ENCODE results near the gene MKRN2. TPM values are rescaled to one million over a fixed set of nuclear protein-coding genes. Genes with fewer than 3 reads are reported as not detected.

Gene MKRN2
- total RNA-seq, 6 experiments from 2014 or later = 8.8 to 12.8 (median 10.9) TPM

GRCh38 chr3:12518261-12519028 is 38.4 kb upstream of the MKRN2 start:
- Histone ChIP-seq H3K4me1 (peaks cover 0 to 7% (median 0%) of the 10 kb centered on the region in 4 donors), H3K36me3 (peaks cover 0 to 3% (median 0%) of the 10 kb centered on the region in 4 donors), H3K27ac (no peak overlapping the region), H3K9me3 (no peaks in the 10 kb centered on the region), H3K27me3 (no peaks in the 10 kb centered on the region), H3K4me3 (no peak overlapping the region)
- DNase-seq = no peak
- intact Hi-C loops (cut with DNase I) = no loop called here
- WGBS (ENCODE audit: insufficient coverage, low coverage, low lambda C conversion rate, missing lambda C conversion rate) = 89% methylated on average over 6 of the region's 6 CpGs
- ATAC-seq = no peak
- TF ChIP-seq POLR2A (IDR thresholded peaks at IDR 0.05) (no peak), CTCF (IDR thresholded peaks at IDR 0.05) (no peak)

- no peaks in the 10 kb centered on the region for H3K27me3 ChIP-seq
- H3K4me1 ChIP-seq = peaks cover 0 to 7% (median 0%) of the 10 kb centered on the region in 4 donors
- intact Hi-C loops (cut with DNase I) = no loop called here
- ATAC-seq = no peak
- WGBS (ENCODE audit: insufficient coverage, low coverage, low lambda C conversion rate, missing lambda C conversion rate) = 96% methylated on average over 2 of the region's 2 CpGs
- H3K27ac ChIP-seq = no peak overlapping the region
- no peak for TF ChIP-seq CTCF (IDR thresholded peaks at IDR 0.05)
- H3K9me3 ChIP-seq = no peaks in the 10 kb centered on the region
- DNase-seq = no peak
- H3K4me3 ChIP-seq = no peak overlapping the region
- H3K36me3 ChIP-seq = peaks cover 0 to 1% (median 0%) of the 10 kb centered on the region in 4 donors
Measured at GRCh38 chr3:12521010-12521409, 35.9 kb upstream of the MKRN2 start.

GRCh38 chr3:12522721-12523120 is 34.2 kb upstream of the MKRN2 start:
- Histone ChIP-seq H3K27ac (no peak overlapping the region), H3K9me3 (no peaks in the 10 kb centered on the region), H3K27me3 (no peaks in the 10 kb centered on the region), H3K4me3 (no peak overlapping the region), H3K4me1 (peaks cover 0 to 7% (median 0%) of the 10 kb centered on the region in 4 donors), H3K36me3 (peaks cover 0 to 1% (median 0%) of the 10 kb centered on the region in 4 donors)
- TF ChIP-seq CTCF (IDR thresholded peaks at IDR 0.05) (peak in 2 of 4 donors; percentile 8 to 32), POLR2A (IDR thresholded peaks at IDR 0.05) (no peak)
- 100% methylated on average over 1 of the region's 1 CpG for WGBS (ENCODE audit: insufficient coverage, low coverage, low lambda C conversion rate, missing lambda C conversion rate)
- DNase-seq (peak in 2 of 3 donors; percentile 21 to 46), ATAC-seq (peak; percentile 61 to 91 (median 64))
- intact Hi-C loops (cut with DNase I) = no loop called here

GRCh38 chr3:12527757-12528143 is 29.1 kb upstream of the MKRN2 start:
- H3K4me1 ChIP-seq = no peaks in the 10 kb centered on the region
- intact Hi-C loops (cut with DNase I) = no loop called here
- no peak overlapping the region for H3K27ac ChIP-seq
- H3K4me3 ChIP-seq = no peak overlapping the region
- WGBS (ENCODE audit: insufficient coverage, low coverage, low lambda C conversion rate, missing lambda C conversion rate) = 82% methylated on average over 2 of the region's 3 CpGs
- peaks cover 0 to 19% (median 5%) of the 10 kb centered on the region in 4 donors for H3K36me3 ChIP-seq
- DNase-seq = no peak
- ATAC-seq = no peak
- H3K27me3 ChIP-seq = no peaks in the 10 kb centered on the region
- no peaks in the 10 kb centered on the region for H3K9me3 ChIP-seq
- TF ChIP-seq CTCF (IDR thresholded peaks at IDR 0.05) = no peak
- TF ChIP-seq POLR2A (IDR thresholded peaks at IDR 0.05) = no peak

Data from right lobe of liver (tissue), 6 donors.